ENCODE results near the gene SLC18B1.

Gene SLC18B1

DNA sequence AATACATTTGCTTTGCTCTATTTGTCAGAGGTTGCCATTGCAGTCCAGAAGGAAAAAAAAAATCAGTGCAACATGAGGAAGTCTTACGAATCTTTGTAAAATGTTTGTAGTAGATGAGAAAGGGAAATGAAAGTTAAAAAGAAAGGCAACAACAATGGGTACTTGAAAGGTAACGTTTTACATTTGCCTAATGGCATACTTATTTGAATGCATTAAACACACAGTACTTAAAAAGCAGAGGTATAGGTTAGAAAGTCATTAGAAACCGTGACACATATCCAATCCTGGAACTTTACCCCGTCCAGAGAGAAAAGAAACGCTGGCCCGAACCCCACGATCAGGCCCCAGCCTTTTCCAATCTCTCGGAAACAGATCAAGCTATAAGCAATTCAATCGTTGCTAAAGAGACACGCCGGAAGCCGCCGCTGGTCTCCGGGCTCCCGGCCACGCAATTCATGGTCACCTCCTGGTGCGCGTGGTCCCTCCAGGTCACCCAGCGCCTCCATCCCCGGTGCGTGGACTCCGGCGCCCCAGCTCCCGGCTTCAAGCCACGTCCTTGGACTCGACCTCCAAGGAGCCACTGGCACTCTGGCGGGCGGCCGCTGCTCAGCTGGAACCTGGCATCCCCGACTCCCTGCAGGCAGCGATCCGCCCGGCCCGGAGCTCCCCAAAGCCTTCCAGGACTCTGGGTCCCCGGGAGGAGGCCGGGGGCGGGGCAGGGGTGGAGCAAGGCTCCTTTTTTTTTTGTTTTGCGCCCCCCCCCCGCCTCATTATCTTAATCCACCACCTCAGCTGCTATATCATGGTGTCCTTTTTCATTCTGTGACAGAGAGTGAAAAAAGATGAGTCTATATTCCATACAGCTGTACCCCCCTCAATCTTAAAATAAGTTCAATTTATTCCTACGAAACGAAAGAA is at the start of gene SLC18B1:
Gene SLC18B1 (minus strand): TSS at position 687 of the 918 bp plus-strand sequence. CDS start 181 bp downstream, at position 506.
- peak; percentile 54 for DNase-seq (ENCODE audit: low spot score)

DNA sequence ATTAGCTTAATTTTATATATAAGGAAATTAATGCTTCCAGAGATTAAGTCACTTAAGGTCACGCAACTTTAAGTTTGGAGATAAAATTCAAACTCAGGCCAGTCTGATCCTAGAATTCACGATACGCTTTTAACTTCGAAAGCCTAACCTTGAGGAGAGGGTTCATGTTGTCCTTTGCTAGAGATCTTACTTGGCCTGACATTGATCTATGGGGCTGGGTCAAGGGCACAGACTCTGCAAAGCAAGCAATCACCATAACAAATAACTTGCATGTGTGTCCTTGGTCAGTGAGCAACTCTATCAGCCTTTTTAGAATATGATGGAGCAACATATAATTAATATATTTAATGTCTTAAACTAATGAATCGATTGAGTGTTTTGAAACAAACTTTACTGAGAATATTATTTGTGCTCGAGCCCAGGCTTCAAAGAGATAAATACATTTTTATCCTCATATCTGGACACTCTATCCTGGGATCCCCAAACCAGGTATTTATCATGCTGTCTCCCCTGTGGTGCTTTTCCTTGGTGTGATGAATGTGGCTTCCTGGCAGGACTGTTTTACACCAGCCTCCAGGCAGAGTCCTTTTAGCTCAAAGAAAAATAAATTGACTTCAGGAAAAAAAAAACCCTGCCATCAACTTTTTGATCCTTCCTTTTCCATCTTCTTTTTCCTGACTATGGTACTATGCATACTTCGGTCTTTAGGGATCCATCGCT is 45.0 kb upstream of the SLC18B1 start:
- DNase-seq (ENCODE audit: low spot score): no peak

- DNase-seq (ENCODE audit: low spot score): no peak
Measured at GRCh38 chr6:132841966-132842365, 43.5 kb upstream of the SLC18B1 start.

DNA sequence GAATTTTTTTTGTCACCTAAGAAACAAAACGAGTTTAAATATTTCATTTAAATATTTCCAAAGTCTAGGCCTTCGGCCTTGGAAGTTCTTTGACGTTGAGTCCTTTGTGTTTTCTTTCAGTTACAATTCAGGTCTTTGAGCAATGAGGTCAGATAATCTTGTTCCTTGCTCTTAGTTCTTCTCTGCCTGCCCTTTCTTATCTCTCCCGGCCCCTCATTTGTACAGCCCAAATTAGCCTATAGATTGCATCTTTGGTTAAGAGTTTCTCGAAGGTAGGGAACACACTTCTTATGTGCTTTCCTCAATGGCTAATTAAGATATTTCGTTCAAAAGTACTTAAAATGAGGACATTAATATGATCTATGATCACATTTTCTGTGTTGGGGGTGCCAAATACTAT is 34.5 kb upstream of the SLC18B1 start:
- no peak for DNase-seq (ENCODE audit: low spot score)

- DNase-seq (ENCODE audit: low spot score): peak; percentile 40
Measured at GRCh38 chr6:132830334-132830751, 31.9 kb upstream of the SLC18B1 start.

DNA sequence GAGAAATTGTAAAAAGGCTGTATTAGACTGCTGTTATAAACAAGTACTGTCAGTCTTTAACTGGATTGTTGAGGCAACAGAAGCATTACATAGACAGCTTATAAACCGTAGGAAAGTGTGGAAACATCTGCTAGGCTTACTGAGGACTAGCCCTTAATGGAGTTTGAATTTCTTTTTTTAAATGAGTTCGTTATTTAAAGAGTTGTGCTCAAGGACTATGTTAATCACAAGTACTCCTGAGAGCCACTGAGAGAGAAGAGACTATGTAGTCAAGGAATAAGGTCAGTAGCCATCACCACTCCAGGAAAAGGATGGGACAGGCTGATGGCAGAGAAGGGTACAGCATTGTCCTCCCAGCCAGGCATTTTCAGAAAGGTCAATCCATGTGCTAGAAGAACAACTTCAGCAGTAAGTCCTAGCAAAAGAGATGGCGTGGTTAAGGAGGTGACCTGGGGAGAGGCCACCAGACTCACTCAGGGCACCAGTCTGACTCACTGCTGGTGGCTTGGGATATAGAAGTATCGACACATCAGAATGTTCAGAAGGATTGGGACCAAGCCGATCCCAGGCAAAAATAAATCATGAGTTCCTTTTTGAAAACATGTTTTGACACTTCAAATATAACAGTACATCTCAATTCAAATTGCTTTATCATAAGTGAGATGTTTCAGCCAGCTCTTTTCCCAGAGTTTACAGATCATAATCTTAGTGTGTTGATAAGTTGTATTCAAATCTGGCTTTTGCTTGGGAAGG is 22.4 kb upstream of the SLC18B1 start:
- DNase-seq (ENCODE audit: low spot score): no peak

DNA sequence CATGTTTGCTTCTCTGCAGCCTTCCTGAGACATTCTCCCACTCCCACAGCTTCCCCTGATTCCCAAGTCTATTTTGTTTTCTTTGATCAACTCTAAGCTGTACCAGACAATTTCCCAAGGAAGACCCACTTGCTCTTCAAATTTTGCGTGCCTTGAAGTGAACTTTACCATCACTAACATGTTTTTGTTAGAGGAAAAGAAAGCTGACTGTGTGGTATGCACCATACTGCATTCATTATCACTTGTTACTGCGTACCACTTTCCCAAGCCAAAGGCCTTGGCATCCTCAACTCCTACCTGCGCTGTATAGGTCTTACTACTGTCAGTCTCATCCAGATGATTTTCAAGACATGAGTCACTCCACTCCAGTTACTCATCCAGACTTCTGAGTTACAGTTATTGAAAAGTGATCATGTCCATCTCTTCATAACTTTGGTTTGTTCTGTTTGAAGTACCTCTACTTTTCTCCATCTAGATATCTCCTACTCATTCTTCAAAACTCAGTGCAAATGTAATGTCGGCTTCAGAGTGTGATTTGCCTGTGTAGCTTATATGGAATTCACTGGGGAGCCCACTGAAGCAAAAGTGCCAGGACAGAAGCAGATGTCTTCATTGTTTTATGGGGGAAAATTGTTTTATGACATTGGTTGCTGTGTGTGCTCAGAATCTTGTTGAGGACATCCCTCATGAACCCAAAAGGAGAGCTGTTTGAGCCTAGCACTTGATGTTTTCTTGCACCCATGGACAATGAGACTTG is 21.1 kb upstream of the SLC18B1 start:
- DNase-seq (ENCODE audit: low spot score): no peak

- no peak for DNase-seq (ENCODE audit: low spot score)
Measured at GRCh38 chr6:132818404-132819359, 20.2 kb upstream of the SLC18B1 start.

- no peak for DNase-seq (ENCODE audit: low spot score)
Measured at GRCh38 chr6:132817554-132818403, 19.3 kb upstream of the SLC18B1 start.

DNA sequence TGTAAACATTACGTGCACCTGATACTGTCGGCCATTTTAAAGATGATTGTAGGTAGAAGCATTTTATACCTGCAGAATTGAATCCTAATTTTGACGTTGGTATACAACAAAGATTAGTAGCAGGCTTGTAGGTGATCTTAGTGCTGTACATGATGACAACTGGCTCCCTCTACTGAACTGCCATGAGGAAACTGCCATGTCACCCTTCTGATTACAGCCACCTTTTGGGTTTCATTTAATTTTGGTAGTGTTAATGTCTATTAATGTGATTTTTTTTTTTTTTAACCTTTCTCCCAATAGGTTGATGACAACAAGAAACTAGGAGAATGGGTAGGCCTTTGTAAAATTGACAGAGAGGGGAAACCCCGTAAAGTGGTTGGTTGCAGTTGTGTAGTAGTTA is 18.2 kb upstream of the SLC18B1 start:
- no peak for DNase-seq (ENCODE audit: low spot score)

DNA sequence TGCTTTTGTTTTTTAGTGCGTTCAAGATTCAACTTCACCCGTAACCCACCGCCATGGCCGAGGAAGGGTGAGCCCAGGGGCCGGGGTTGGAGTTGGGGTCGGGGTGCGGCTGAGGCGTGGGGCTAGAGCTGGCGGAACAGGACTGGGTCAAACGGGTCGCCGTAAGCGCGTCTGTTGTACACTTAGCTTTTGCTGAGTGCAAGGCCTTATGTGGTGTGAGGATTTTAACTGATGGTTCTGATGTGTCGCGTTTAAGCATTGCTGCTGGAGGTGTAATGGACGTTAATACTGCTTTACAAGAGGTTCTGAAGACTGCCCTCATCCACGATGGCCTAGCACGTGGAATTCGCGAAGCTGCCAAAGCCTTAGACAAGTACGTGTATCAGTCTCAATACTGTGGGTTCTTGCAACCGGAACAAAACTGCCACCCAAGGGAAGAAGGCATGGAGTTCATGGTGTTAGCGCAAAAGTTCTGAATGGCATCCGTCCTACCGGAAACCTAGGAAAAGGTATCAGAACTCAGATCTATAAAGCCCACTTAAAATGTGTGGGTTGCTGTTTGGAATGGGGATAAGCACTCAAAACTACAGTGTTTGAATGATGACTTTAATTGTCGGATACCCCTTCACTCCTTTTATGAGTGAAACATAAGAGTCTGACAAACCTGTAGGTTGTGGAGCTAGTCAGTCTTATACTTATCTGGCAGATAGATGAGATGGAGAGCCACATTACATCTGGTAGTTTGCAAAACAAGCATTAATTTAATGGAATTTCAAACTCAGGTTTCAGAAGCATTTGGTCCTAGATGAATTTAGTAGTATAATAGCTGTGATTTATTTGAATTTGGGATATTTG is 16.5 kb upstream of the SLC18B1 start:
- DNase-seq (ENCODE audit: low spot score): no peak

DNA sequence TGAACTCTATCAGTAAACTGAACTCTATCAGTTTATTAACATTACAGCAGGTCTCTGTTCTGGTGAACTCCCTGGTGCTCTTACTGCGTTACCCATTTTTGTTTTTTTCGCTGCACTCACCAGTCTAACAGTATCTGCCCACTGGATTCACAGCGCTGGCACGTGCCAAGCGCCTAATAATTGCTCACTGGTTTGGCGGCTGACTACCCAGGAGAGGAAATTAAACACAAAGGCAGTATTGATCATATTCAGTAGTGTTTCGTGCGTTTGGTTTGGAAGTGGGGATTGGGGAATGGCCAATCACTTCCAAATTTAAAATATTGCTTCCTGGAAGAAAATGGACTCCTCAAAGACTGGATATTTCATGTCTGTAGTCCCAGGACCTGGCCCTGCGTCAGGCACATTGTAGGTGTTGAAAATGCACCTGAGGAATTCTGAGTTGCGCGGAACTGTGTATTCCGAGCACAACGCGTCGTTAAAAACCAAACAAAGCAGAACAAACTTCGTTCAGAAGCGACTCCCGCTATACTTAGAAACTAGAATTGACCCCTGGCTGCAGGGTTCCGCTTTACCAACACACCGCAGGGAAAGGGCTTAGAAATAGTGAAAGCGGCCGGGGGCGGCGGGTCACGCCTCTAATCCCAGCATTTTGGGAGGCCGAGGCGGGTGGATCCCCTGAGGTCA is 14.9 kb upstream of the SLC18B1 start:
- DNase-seq (ENCODE audit: low spot score): no peak

- DNase-seq (ENCODE audit: low spot score): no peak
Measured at GRCh38 chr6:132812756-132813172, 14.3 kb upstream of the SLC18B1 start.

DNA sequence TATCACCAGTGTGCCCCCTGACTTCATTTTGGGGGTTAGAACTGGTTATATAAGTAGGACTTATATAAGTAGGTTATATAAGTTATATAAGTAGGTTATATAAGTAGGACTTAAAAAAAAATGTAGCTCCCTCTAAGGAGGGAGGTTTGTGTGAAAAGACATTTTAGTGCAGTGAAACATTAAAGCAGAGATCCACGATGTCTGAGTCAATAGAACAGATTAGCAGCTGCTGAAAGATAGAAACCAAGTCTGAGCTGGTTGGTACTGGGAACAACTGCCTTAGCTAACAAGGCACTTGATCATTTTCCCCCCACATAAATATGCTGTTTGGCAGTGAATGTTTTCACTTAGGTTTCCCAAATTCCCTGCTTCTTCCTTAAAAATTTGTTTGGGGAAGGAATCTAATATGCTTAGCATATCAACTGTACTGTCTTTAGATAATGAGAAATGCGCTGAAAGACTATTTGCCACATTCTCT is 13.9 kb upstream of the SLC18B1 start:
- DNase-seq (ENCODE audit: low spot score): no peak

GRCh38 chr6:132811276-132811675 is 12.8 kb upstream of the SLC18B1 start:
- DNase-seq (ENCODE audit: low spot score): no peak

GRCh38 chr6:132805548-132805947 is 7.1 kb upstream of the SLC18B1 start:
- no peak for DNase-seq (ENCODE audit: low spot score)

- DNase-seq (ENCODE audit: low spot score): no peak
Measured at GRCh38 chr6:132804251-132804650, 5.8 kb upstream of the SLC18B1 start.

- DNase-seq (ENCODE audit: low spot score): no peak
Measured at GRCh38 chr6:132800656-132801055, 2.2 kb upstream of the SLC18B1 start.

All from HuH-7 (cell line).